ENCODE measurements around the gene KRTAP5-8. TPM values are rescaled to one million over a fixed set of nuclear protein-coding genes. Genes with fewer than 3 reads are reported as not detected.
A peak's percentile ranks its signal among the peaks of the same experiment; 100 is the strongest.

The KRTAP5-8 gene
- total RNA-seq, 1 experiment from 2014 or later = not detected

GRCh38 chr11:71563406-71563805 lies 25.6 kb downstream of the KRTAP5-8 start:
- POLR2A ChIA-PET = no interaction called here
- DNase-seq (ENCODE audit: low spot score) (peak; percentile 45), ATAC-seq (peak; percentile 80)
- Mint-ChIP-seq H3K36me3 (peaks cover 3% of the 10 kb centered on the region; the same call in 1 of the 2 replicates), H3K4me1 (peaks cover 25% of the 10 kb centered on the region), H3K4me3 (no peak overlapping the region), H3K9me3 (peaks cover 33% of the 10 kb centered on the region), H3K27ac (no peak overlapping the region), H3K27me3 (ENCODE audit: low read depth) (peaks cover 16% of the 10 kb centered on the region)
- TF ChIP-seq NFE2L1 (CRISPR knock-in tag; IDR thresholded peaks at IDR 0.05) (no peak), ZNF219 (CRISPR knock-in tag; IDR thresholded peaks at IDR 0.05; ENCODE audit: borderline replicate concordance) (no peak), ELF4 (CRISPR knock-in tag; IDR thresholded peaks at IDR 0.05; ENCODE audit: low read depth) (no peak), ZBTB43 (CRISPR knock-in tag; IDR thresholded peaks at IDR 0.05) (no peak), ZNF317 (CRISPR knock-in tag; IDR thresholded peaks at IDR 0.05; ENCODE audit: borderline replicate concordance, low read depth) (no peak), MYBL2 (CRISPR knock-in tag; IDR thresholded peaks at IDR 0.05) (no peak), GABPB1 (CRISPR knock-in tag; IDR thresholded peaks at IDR 0.05) (no peak), ZNF121 (CRISPR knock-in tag; IDR thresholded peaks at IDR 0.05) (no peak), ESRRA (CRISPR knock-in tag; IDR thresholded peaks at IDR 0.05; ENCODE audit: borderline replicate concordance) (no peak)
- CTCF ChIA-PET = interaction anchor here (0.6 to 1.9 kb wide), 26 partner anchors 8 to 476 kb away, joined by 3 to 25 read pairs (median 4); partner anchors contain the start of genes DHCR7, KRTAP5-11, KRTAP5-7 and KRTAP5-8

DNA sequence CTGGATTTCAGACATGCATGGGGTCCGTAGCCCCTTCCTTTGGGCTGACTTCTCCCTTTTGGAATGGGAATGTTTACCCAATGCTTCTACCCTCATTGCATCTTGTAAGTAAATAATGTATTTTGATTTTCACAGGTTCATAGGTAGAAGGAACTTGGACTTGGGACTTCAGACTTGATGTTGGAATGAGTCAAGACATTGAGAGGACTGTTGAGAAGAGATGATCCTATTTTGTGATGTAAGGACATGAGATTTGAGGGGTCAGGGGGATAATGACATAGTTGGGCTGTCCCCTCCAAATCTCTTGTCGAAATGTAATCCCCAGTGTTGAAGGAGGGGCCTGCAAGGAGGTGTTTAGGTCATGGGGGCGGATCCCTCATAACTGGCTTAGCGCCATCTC lies 26.6 kb downstream of the KRTAP5-8 start:
- Mint-ChIP-seq H3K27me3 (ENCODE audit: low read depth) (peaks cover 15% of the 10 kb centered on the region), H3K4me1 (peaks cover 31% of the 10 kb centered on the region), H3K27ac (no peak overlapping the region), H3K4me3 (no peak overlapping the region), H3K9me3 (peaks cover 23% of the 10 kb centered on the region), H3K36me3 (no peaks in the 10 kb centered on the region)
- CTCF ChIA-PET = interaction anchor here (1.6 to 6.3 kb wide), 4 partner anchors 16 to 32 kb away, joined by 4 to 41 read pairs (median 14); partner anchors contain the start of genes KRTAP5-11 and KRTAP5-9
- no peak for DNase-seq (ENCODE audit: low spot score)
- TF ChIP-seq, protein P1, sequence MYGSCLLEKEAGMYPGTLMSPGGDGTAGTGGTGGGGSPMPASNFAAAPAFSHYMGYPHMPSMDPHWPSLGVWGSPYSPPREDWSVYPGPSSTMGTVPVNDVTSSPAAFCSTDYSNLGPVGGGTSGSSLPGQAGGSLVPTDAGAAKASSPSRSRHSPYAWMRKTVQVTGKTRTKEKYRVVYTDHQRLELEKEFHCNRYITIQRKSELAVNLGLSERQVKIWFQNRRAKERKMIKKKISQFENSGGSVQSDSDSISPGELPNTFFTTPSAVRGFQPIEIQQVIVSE (CRISPR knock-in tag; IDR thresholded peaks at IDR 0.05; ENCODE audit: borderline replicate concordance) = no peak
- TF ChIP-seq KAT7 (CRISPR knock-in tag; IDR thresholded peaks at IDR 0.05; ENCODE audit: borderline replicate concordance) (no peak), FOXJ3 (CRISPR knock-in tag; IDR thresholded peaks at IDR 0.05; ENCODE audit: borderline replicate concordance) (no peak)
- POLR2A ChIA-PET = no interaction called here
- ATAC-seq = no peak

- POLR2A ChIA-PET = interaction anchor here (0.6 to 0.8 kb wide), 2 partner anchors 16 to 626 kb away, joined by 3 to 4 read pairs; no protein-coding TSS in a partner anchor
- CTCF ChIA-PET = interaction anchor here (6.3 kb wide), 1 partner anchor 15 kb away, joined by 41 read pairs; no protein-coding TSS in a partner anchor
- no peak within 1 kb of the TSS for H3K4me3 Mint-ChIP-seq
Measured at GRCh38 chr11:71565263-71565662, 27.4 kb downstream of the KRTAP5-8 start, which contains the start of gene KRTAP5-10. Gene KRTAP5-10, plus strand, starts transcription at chr11:71565563. Its CDS starts 25 bp downstream, at chr11:71565588.

GRCh38 chr11:71566081-71566620 lies 28.3 kb downstream of the KRTAP5-8 start:
- CTCF ChIA-PET = interaction anchor here (6.3 kb wide), 1 partner anchor 14 kb away, joined by 41 read pairs; no protein-coding TSS in a partner anchor
- no peak for DNase-seq (ENCODE audit: low spot score)
- Mint-ChIP-seq H3K9me3 (peaks cover 6% of the 10 kb centered on the region; the same call in 1 of the 2 replicates), H3K36me3 (no peaks in the 10 kb centered on the region), H3K4me1 (peaks cover 36% of the 10 kb centered on the region), H3K4me3 (no peak overlapping the region), H3K27ac (no peak overlapping the region), H3K27me3 (ENCODE audit: low read depth) (peaks cover 5% of the 10 kb centered on the region)
- ATAC-seq = no peak
- POLR2A ChIA-PET = no interaction called here
- TF ChIP-seq, protein P2, sequence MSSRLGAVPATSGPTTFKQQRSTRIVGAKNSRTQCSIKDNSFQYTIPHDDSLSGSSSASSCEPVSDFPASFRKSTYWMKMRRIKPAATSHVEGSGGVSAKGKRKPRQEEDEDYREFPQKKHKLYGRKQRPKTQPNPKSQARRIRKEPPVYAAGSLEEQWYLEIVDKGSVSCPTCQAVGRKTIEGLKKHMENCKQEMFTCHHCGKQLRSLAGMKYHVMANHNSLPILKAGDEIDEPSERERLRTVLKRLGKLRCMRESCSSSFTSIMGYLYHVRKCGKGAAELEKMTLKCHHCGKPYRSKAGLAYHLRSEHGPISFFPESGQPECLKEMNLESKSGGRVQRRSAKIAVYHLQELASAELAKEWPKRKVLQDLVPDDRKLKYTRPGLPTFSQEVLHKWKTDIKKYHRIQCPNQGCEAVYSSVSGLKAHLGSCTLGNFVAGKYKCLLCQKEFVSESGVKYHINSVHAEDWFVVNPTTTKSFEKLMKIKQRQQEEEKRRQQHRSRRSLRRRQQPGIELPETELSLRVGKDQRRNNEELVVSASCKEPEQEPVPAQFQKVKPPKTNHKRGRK (CRISPR knock-in tag; IDR thresholded peaks at IDR 0.05; ENCODE audit: borderline replicate concordance) = no peak
- TF ChIP-seq NFYB (CRISPR knock-in tag; conservative IDR thresholded peaks at IDR 0.05; ENCODE audit: low read depth) = no peak
- TF ChIP-seq NR3C1 (CRISPR knock-in tag; conservative IDR thresholded peaks at IDR 0.05; ENCODE audit: low read depth) = no peak
- TF ChIP-seq ZNF671 (CRISPR knock-in tag; IDR thresholded peaks at IDR 0.05) = no peak
- TF ChIP-seq, protein P3, sequence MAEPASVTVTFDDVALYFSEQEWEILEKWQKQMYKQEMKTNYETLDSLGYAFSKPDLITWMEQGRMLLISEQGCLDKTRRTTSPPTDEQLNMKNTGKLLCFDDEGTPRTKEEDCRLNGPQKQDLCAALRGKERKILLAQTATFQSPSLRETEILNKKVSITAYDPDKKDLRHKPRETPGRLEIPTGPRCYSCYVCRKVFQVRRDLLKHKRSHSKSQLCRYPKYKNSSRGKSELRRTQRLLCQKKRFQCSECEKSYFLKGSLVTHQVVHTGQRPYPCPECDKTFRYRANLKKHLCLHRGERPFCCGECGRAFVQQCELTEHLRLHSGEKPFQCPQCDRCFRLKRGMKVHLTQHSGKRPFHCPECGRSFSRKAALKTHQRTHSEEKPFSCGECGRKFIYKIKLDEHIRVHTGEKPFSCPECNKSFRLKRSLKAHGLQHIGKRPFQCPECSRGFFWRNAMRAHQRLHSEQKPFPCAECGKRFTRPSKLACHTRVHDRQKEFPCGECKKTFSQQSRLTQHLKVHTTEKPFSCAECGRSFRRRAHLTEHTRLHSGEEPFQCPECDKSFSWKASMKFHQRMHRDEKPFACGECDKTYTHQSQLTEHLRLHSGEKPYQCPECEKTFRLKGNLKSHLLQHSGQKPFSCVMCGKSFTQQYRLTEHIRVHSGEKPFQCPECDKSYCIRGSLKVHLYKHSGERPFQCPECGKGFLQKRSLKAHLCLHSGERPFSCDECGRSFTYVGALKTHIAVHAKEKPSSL (CRISPR knock-in tag; conservative IDR thresholded peaks at IDR 0.05) = no peak
- TF ChIP-seq, protein P4, sequence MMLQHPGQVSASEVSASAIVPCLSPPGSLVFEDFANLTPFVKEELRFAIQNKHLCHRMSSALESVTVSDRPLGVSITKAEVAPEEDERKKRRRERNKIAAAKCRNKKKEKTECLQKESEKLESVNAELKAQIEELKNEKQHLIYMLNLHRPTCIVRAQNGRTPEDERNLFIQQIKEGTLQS (CRISPR knock-in tag; conservative IDR thresholded peaks at IDR 0.05) = no peak
- TF ChIP-seq NFE2L1 (CRISPR knock-in tag; IDR thresholded peaks at IDR 0.05) = no peak
- TF ChIP-seq TEAD1 (CRISPR knock-in tag; IDR thresholded peaks at IDR 0.05) = no peak
- TF ChIP-seq GTF2I (CRISPR knock-in tag; conservative IDR thresholded peaks at IDR 0.05) = no peak

More at GRCh38 chr11:71565263-71565662, 27.4 kb downstream of the KRTAP5-8 start, which contains the start of gene KRTAP5-10:
- H3K27me3 Mint-ChIP-seq (ENCODE audit: low read depth) = peaks cover 12% of the 10 kb centered on the region
- peaks cover 31% of the 10 kb centered on the region for H3K4me1 Mint-ChIP-seq
- H3K36me3 Mint-ChIP-seq = no peaks in the 10 kb centered on the region
- no peak for TF ChIP-seq TCF7 (CRISPR knock-in tag; IDR thresholded peaks at IDR 0.05; ENCODE audit: low read depth)
- TF ChIP-seq RELA (CRISPR knock-in tag; IDR thresholded peaks at IDR 0.05; ENCODE audit: borderline replicate concordance) = no peak
- DNase-seq (ENCODE audit: low spot score) (no peak), ATAC-seq (no peak)
- no peak within 1 kb of the TSS for H3K27ac Mint-ChIP-seq
- H3K9me3 Mint-ChIP-seq = peaks cover 15% of the 10 kb centered on the region
